SU-DHL-6 (cell line): ENCODE measurements around the gene CUTC.

Experiments used
- H2AFZ ChIP-seq: fragments of 200-600 bp; sonication (generic); 2 replicates; pipeline ENCODE4 v1.6.1; 2014; ENCODE audit warnings: low read depth, mild to moderate bottlenecking, moderate library complexity, mixed read lengths, antibody characterized with exemption, low read length; ENCODE audit not compliant: severe bottlenecking
- H3F3A ChIP-seq: fragments of 200-600 bp; shearing (Covaris generic); 2 replicates; pipeline ENCODE4 v1.6.0; 2016; ENCODE audit warnings: antibody characterized with exemption, mild to moderate bottlenecking; ENCODE audit not compliant: insufficient read depth
- H3K27ac ChIP-seq: fragments of 200-600 bp; sonication (generic); 2 replicates; pipeline ENCODE4 v1.5.1; 2016; ENCODE audit warnings: low read depth, mild to moderate bottlenecking, low read length, moderate library complexity, mixed read lengths
- H3K27me3 ChIP-seq: fragments of 200-600 bp; sonication (generic), shearing (Covaris generic); 2 replicates; pipeline ENCODE4 v1.6.0; 2014; ENCODE audit warnings: mild to moderate bottlenecking, low read length
- H3K36me3 ChIP-seq: fragments of 200-600 bp; sonication (generic); 2 replicates; pipeline ENCODE4 v1.6.1; 2014; ENCODE audit warnings: mild to moderate bottlenecking, low read length, mixed read lengths
- H3K4me2 ChIP-seq: fragments of 300-600, 200-600 bp; shearing (Covaris generic), sonication (generic); 2 replicates; pipeline ENCODE4 v1.6.0; 2014; ENCODE audit warnings: low read length, low read depth, mild to moderate bottlenecking; ENCODE audit not compliant: poor library complexity, severe bottlenecking
- H3K4me3 ChIP-seq: fragments of 200-600 bp; sonication (generic); 2 replicates; pipeline ENCODE4 v1.5.1; 2014; ENCODE audit warnings: antibody characterized with exemption, low read length, mild to moderate bottlenecking, mixed read lengths; ENCODE audit not compliant: insufficient read depth, poor library complexity, severe bottlenecking
- H3K79me2 ChIP-seq: fragments of 200-600 bp; sonication (generic); 2 replicates; pipeline ENCODE4 v1.6.1; 2014; ENCODE audit warnings: mild to moderate bottlenecking, low read length, moderate library complexity; ENCODE audit not compliant: insufficient read depth
- H3K9ac ChIP-seq: fragments of 200-600 bp; sonication (generic); 2 replicates; pipeline ENCODE4 v1.7.0; 2014; ENCODE audit warnings: mild to moderate bottlenecking, low read length
- H3K9me2 ChIP-seq: fragments of 200-600 bp; sonication (generic); replicated peaks from 2 replicates; pipeline ENCODE4 v1.6.1; 2014; ENCODE audit warnings: low read length; ENCODE audit not compliant: insufficient read depth
- H3K9me3 ChIP-seq: fragments of 200-600 bp; sonication (generic); 2 replicates; pipeline ENCODE4 v1.6.1; 2014; ENCODE audit warnings: low read length, mixed read lengths; ENCODE audit not compliant: insufficient read depth
- H4K20me1 ChIP-seq: fragments of 200-600 bp; sonication (generic); 2 replicates; pipeline ENCODE4 v1.6.1; 2014; ENCODE audit warnings: low read depth, mild to moderate bottlenecking, antibody characterized with exemption, low read length, moderate library complexity, mixed read lengths
- CTCF ChIP-seq: fragments of 200-600 bp; sonication (generic); IDR thresholded peaks from one replicate; pipeline ENCODE4 v1.5.1; 2017; ENCODE audit warnings: antibody characterized with exemption, mild to moderate bottlenecking, low read length, moderate library complexity; ENCODE audit not compliant: insufficient read depth, poor library complexity, severe bottlenecking
- EZH2phosphoT487 ChIP-seq: fragments of 200-600 bp; sonication (generic), shearing (Covaris generic); conservative IDR thresholded peaks from 2 replicates; pipeline ENCODE4 v1.6.1; 2018; ENCODE audit warnings: mild to moderate bottlenecking, antibody characterized with exemption, low read length, moderate library complexity, mixed read lengths

CUTC gene

GRCh38 chr10:99720387-99720786 is 11.6 kb upstream of the CUTC start:
- H3K4me2 ChIP-seq = no peak overlapping the region
- H4K20me1 ChIP-seq = no peaks in the 10 kb centered on the region
- peaks cover 10% of the 10 kb centered on the region; the same call in 1 of the 2 replicates for H3K36me3 ChIP-seq
- no peak for TF ChIP-seq CTCF
- no peak for TF ChIP-seq EZH2phosphoT487
- H3F3A ChIP-seq = no peaks in the 10 kb centered on the region
- no peak overlapping the region for H3K4me3 ChIP-seq
- no peaks in the 10 kb centered on the region for H3K27me3 ChIP-seq
- no peaks in the 10 kb centered on the region for H3K9me2 ChIP-seq
- no peaks in the 10 kb centered on the region for H3K79me2 ChIP-seq
- no peak overlapping the region for H3K9ac ChIP-seq
- no peak overlapping the region for H2AFZ ChIP-seq
- H3K27ac ChIP-seq = no peak overlapping the region
- no peaks in the 10 kb centered on the region for H3K9me3 ChIP-seq

- Histone ChIP-seq H3K4me3 (no peak overlapping the region), H3K27ac (no peak overlapping the region), H3K27me3 (no peaks in the 10 kb centered on the region), H2AFZ (no peak overlapping the region), H4K20me1 (no peaks in the 10 kb centered on the region), H3K9me2 (no peaks in the 10 kb centered on the region), H3K36me3 (peaks cover 11% of the 10 kb centered on the region; the same call in 1 of the 2 replicates), H3F3A (no peaks in the 10 kb centered on the region), H3K9ac (no peak overlapping the region), H3K9me3 (no peaks in the 10 kb centered on the region), H3K4me2 (no peak overlapping the region), H3K79me2 (peaks cover 41% of the 10 kb centered on the region)
- no peak for TF ChIP-seq EZH2phosphoT487
- TF ChIP-seq CTCF = no peak
Measured at GRCh38 chr10:99730026-99730425, 2.0 kb upstream of the CUTC start.

- H3K9me3 ChIP-seq = no peaks in the 10 kb centered on the region
- peak overlapping the region; percentile 85 for H2AFZ ChIP-seq
- no peak for TF ChIP-seq EZH2phosphoT487
- TF ChIP-seq CTCF = no peak
- H3K27me3 ChIP-seq = no peaks in the 10 kb centered on the region
- H3K9me2 ChIP-seq = no peaks in the 10 kb centered on the region
- peak overlapping the region; percentile 96 for H3K4me3 ChIP-seq
- H3F3A ChIP-seq = no peaks in the 10 kb centered on the region
- H3K36me3 ChIP-seq = peaks cover 12% of the 10 kb centered on the region
- no peaks in the 10 kb centered on the region for H4K20me1 ChIP-seq
- peak overlapping the region; percentile 95 for H3K9ac ChIP-seq
- peak overlapping the region; percentile 88 for H3K4me2 ChIP-seq
- peaks cover 43% of the 10 kb centered on the region for H3K79me2 ChIP-seq
- H3K27ac ChIP-seq = peak overlapping the region; percentile 59
Measured at GRCh38 chr10:99731306-99732032, 565 bp upstream of the CUTC start.
